ENCODE results near the gene PRDM1.

PRDM1 gene

GRCh38 chr6:106142876-106143431 is 56.8 kb downstream of the PRDM1 start:
- DNase-seq = no peak

DNA sequence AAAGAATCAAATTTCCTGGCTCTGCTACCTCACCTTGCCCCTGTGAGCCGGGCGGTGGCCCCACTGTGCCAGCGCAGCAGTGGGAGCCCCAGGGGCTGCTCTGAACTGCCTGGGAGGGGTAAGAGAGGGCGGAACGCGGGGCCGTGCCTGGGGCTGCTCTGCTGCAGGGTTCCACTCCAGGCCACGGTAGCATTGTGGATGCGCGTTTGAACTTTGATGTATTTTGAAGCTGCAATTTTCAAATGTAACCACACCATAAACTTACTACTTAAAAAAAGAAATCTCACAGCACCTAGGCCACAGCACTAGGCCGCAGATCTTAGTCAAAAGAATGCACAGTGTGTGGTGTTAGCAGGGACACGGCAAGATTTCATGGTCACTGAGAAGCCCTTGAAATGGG is 57.5 kb downstream of the PRDM1 start:
- no peak for DNase-seq

GRCh38 chr6:106145144-106145543 is 59.0 kb downstream of the PRDM1 start:
- no peak for DNase-seq

DNA sequence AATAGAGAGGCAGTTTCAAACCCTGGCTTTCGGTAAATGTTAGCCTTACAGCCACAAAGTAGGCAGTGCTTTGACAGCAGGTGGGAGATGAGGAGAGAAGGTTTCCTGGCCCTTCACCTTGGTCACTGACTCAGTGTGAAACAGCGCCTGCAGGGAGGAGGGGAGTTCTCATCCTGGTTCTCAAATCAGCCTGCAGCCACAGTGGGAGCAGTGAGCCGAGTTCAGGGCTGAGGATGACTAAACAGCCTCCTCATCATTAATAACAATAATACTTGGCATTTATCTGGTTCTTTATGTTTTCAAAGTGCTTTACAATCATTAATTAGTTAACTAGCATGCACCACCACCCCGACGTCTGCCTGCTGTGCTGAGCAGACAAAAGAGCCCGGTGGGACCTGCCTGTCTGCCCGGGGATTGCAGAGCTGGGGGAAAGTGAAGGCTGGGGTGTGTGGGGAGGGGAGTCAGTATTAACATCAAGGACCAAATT is 59.6 kb downstream of the PRDM1 start:
- peak; percentile 28 for DNase-seq

DNA sequence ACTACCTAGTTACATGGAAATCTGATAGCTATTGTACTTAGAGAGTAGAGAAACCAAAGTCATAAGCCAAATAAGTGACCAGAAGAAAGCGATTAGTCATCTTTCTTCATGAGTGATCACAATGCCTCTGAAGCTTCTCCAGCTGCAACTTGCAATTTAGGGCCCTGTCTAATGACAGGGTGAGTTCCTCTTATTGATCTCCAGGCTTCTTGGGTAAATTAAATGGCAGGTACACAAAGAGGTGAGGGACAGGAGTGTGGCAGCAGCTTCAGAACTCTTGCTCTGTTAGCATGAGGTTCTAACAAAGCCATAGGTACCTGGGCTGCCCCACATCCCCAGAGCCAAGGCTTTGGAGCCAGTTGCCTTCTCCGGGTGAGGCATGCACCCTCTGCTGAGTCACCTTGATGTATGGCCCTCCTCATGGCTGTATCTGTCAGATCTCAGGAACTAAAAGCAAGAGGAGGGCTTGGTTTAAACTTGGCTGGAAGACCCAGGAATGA is 60.8 kb downstream of the PRDM1 start:
- no peak for DNase-seq

DNA sequence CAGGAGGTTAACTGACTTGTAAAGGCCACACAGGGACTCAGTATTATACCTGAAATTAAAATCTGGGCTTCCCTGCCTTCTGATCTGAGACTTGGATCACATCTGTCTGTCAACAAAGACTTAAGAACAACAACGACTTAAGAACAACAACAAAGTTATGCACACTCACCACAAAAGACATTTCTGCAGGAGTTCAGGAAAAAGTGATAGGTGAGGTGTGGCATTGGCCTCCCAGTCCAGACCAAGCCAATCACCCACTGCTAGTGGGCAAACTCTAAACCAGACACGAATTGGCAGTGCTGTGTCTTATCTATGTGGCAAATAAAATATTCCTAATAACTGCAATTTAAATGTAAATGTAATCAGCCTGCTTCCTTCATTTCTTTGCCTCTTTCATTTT is 61.3 kb downstream of the PRDM1 start:
- DNase-seq = no peak

DNA sequence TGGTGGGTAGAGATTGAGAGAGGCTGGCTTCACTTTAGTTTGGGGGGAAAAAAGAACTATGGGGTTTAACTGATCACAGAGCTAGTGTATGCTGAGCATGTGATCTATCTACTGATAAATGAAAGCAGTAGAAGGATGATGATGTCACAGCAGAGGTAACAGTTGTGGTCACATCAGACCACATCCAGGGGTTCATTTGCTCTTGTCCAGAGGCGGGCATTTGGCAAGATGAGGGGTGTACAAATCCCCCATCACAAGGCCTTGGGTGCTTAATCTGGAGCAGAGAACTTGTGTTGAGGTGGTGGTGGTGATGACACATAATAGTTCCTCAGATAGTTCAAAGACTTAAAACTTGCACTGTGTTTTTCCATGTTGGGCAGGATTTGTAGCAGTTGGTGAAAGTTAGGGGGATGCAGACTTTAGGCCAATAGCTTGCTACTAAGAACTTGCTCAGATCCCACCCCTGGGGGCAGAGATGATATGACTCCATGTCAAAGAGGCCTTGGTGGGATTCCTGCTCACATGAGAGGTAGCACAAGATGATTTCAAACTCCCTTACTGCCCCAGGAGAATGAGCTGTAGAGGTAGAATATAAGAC is 63.4 kb downstream of the PRDM1 start:
- peak; percentile 22 for DNase-seq

- peak; percentile 32 for DNase-seq
Measured at GRCh38 chr6:106152476-106152875, 66.3 kb downstream of the PRDM1 start.

DNA sequence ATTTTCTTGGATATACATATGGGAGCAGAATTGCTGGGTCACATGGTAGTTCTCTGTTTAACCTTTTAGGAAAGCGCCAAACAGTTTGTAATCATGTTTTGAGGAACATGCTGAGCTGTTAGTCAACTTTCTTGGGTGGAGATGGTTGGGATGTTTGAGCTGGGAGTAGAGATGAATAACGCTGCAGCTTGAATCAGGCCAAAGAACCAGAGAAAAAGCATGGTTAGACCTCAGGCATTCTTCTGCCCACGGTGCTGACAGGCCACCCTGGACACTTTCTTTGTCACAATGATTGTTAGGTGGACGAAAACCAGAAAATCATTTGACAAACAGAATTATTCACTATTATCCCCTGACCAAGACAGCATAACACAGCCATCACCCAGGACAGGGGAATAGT is 66.8 kb downstream of the PRDM1 start:
- no peak for DNase-seq

DNA sequence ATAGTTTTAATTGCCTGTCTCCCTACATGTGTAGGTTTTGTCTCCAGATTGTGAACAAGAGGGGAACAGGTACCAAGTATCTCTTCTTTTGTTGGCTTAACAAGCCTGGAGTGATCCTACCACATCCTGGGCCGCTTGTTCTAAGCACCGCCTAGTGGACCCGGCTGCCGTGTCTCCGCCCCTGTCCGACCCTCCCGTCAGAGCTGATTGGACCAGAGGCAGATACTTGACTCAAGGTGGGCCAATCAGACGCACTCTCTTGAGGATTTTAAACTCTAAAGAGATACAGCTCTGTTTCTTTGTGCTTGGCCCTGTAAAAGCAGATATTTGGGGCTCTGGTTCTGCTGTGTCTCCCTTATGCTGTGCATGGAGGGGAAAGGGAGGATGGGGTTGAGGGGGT is 68.2 kb downstream of the PRDM1 start:
- no peak for DNase-seq

- DNase-seq = no peak
Measured at GRCh38 chr6:106155219-106155830, 69.2 kb downstream of the PRDM1 start.

DNA sequence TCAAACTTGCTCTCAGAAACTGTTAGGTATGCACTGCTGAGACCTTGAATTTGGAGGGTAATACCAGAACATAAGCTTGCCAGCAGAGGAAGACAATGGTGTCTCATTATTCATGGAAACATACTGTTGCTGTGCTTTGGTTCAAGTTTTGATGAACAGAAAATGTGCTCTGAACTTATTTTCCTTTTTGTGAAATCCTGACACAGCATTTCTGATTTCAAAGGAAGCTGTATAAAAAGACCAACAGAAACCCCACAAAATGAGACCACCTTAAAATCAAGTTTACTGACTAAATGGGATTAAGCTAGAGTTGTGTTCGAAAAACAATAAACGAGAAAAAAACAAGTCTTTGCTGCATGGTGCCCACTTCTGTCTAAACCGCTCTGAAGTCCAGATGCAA is 70.3 kb downstream of the PRDM1 start:
- no peak for DNase-seq

- DNase-seq = no peak
Measured at GRCh38 chr6:106156863-106157262, 70.7 kb downstream of the PRDM1 start.

GRCh38 chr6:106158816-106159215 is 72.7 kb downstream of the PRDM1 start:
- no peak for DNase-seq
